OCI-LY7 (cell line): ENCODE measurements around the gene SLC27A1. TPM values are rescaled to one million over a fixed set of nuclear protein-coding genes. Genes with fewer than 3 reads are reported as not detected.

Source experiments
- total RNA-seq, 2 experiments: library from RNA; depleted of rRNA in 1 of 2; stranded (reverse); fragments of >200 nt in 1 of 2; shearing (Covaris generic) in 1 of 2; gene quantifications; 2 replicates each; pipeline ENCODE4 v1.2.3, GENCODE V29; 2014 to 2022

Gene SLC27A1
- total RNA-seq, 2 experiments from 2014 or later: 2.5 to 3.2 TPM

Other genes starting within 250 kb of the SLC27A1 start
- 5.9 and 10.2 TPM in 2 replicates for gene OCEL1, start 244.3 kb upstream of the SLC27A1 start, total RNA-seq (2014; rRNA removed; shearing (Covaris generic))
- gene OCEL1, start 244.3 kb upstream of the SLC27A1 start, total RNA-seq (2022): 29.5 and 38.8 TPM in 2 replicates
- gene NR2F6, start 224.6 kb upstream of the SLC27A1 start, total RNA-seq (2014; rRNA removed; shearing (Covaris generic)): 31.0 and 39.2 TPM in 2 replicates
- gene NR2F6, start 224.6 kb upstream of the SLC27A1 start, total RNA-seq (2022): 30.0 and 33.1 TPM in 2 replicates
- gene USHBP1, start 205.8 kb upstream of the SLC27A1 start, total RNA-seq (2014; rRNA removed; shearing (Covaris generic)): 2.4 and 3.1 TPM in 2 replicates
- gene USHBP1, start 205.8 kb upstream of the SLC27A1 start, total RNA-seq (2022): 6.5 and 7.6 TPM in 2 replicates
- 79.0 and 79.7 TPM in 2 replicates for gene BABAM1, start 203.1 kb upstream of the SLC27A1 start, total RNA-seq (2014; rRNA removed; shearing (Covaris generic))
- 107 and 118 TPM in 2 replicates for gene BABAM1, start 203.1 kb upstream of the SLC27A1 start, total RNA-seq (2022)
- gene ANKLE1, start 188.6 kb upstream of the SLC27A1 start, total RNA-seq (2014; rRNA removed; shearing (Covaris generic)): 35.2 and 45.1 TPM in 2 replicates
- gene ANKLE1, start 188.6 kb upstream of the SLC27A1 start, total RNA-seq (2022): 53.7 and 59.4 TPM in 2 replicates
- 11.6 TPM in 2 replicates for gene ABHD8, start 167.1 kb upstream of the SLC27A1 start, total RNA-seq (2014; rRNA removed; shearing (Covaris generic))
- gene ABHD8, start 167.1 kb upstream of the SLC27A1 start, total RNA-seq (2022): 17.3 and 18.9 TPM in 2 replicates
- gene MRPL34, start 164.7 kb upstream of the SLC27A1 start, total RNA-seq (2014; rRNA removed; shearing (Covaris generic)): 174 and 182 TPM in 2 replicates
- gene MRPL34, start 164.7 kb upstream of the SLC27A1 start, total RNA-seq (2022): 168 and 173 TPM in 2 replicates
- gene DDA1, start 161.0 kb upstream of the SLC27A1 start, total RNA-seq (2014; rRNA removed; shearing (Covaris generic)): 36.6 and 39.2 TPM in 2 replicates
- 48.8 and 57.9 TPM in 2 replicates for gene DDA1, start 161.0 kb upstream of the SLC27A1 start, total RNA-seq (2022)
- 4.3 and 5.9 TPM in 2 replicates for gene ANO8, start 135.7 kb upstream of the SLC27A1 start, total RNA-seq (2014; rRNA removed; shearing (Covaris generic))
- gene ANO8, start 135.7 kb upstream of the SLC27A1 start, total RNA-seq (2022): 12.8 and 13.5 TPM in 2 replicates
- gene GTPBP3, start 133.0 kb upstream of the SLC27A1 start, total RNA-seq (2014; rRNA removed; shearing (Covaris generic)): 83.2 and 103 TPM in 2 replicates
- 104 and 113 TPM in 2 replicates for gene GTPBP3, start 133.0 kb upstream of the SLC27A1 start, total RNA-seq (2022)
- 0.16 and 0.28 TPM in 2 replicates for gene PLVAP, start 93.2 kb upstream of the SLC27A1 start, total RNA-seq (2014; rRNA removed; shearing (Covaris generic))
- gene PLVAP, start 93.2 kb upstream of the SLC27A1 start, total RNA-seq (2022): 0.31 and 1.5 TPM in 2 replicates
- 2.4 and 2.9 TPM in 2 replicates for gene CCDC194, start 76.3 kb upstream of the SLC27A1 start, total RNA-seq (2014; rRNA removed; shearing (Covaris generic))
- gene CCDC194, start 76.3 kb upstream of the SLC27A1 start, total RNA-seq (2022): 8.5 and 8.8 TPM in 2 replicates
- gene BST2, start 64.9 kb upstream of the SLC27A1 start, total RNA-seq (2014; rRNA removed; shearing (Covaris generic)): 101 and 134 TPM in 2 replicates
- gene BST2, start 64.9 kb upstream of the SLC27A1 start, total RNA-seq (2022): 114 and 146 TPM in 2 replicates
- 47.4 and 57.3 TPM in 2 replicates for gene MVB12A, start 50.5 kb upstream of the SLC27A1 start, total RNA-seq (2014; rRNA removed; shearing (Covaris generic))
- 55.5 and 65.1 TPM in 2 replicates for gene MVB12A, start 50.5 kb upstream of the SLC27A1 start, total RNA-seq (2022)
- not detected in 2 replicates for gene TMEM221, start 21.9 kb upstream of the SLC27A1 start, total RNA-seq (2014; rRNA removed; shearing (Covaris generic))
- not detected in 2 replicates for gene TMEM221, start 21.9 kb upstream of the SLC27A1 start, total RNA-seq (2022)
- not detected in 2 replicates for gene NXNL1, start 9.6 kb upstream of the SLC27A1 start, total RNA-seq (2014; rRNA removed; shearing (Covaris generic))
- not detected in 2 replicates for gene NXNL1, start 9.6 kb upstream of the SLC27A1 start, total RNA-seq (2022)
- gene PGLS, start 41.1 kb downstream of the SLC27A1 start, total RNA-seq (2014; rRNA removed; shearing (Covaris generic)): 86.5 and 107 TPM in 2 replicates
- gene PGLS, start 41.1 kb downstream of the SLC27A1 start, total RNA-seq (2022): 146 and 158 TPM in 2 replicates
- 43.0 and 49.6 TPM in 2 replicates for gene COLGALT1, start 85.1 kb downstream of the SLC27A1 start, total RNA-seq (2014; rRNA removed; shearing (Covaris generic))
- gene COLGALT1, start 85.1 kb downstream of the SLC27A1 start, total RNA-seq (2022): 57.2 and 68.6 TPM in 2 replicates
- gene UNC13A, start 217.8 kb downstream of the SLC27A1 start, total RNA-seq (2014; rRNA removed; shearing (Covaris generic)): 0.80 and 0.92 TPM in 2 replicates
- 0.72 and 0.76 TPM in 2 replicates for gene UNC13A, start 217.8 kb downstream of the SLC27A1 start, total RNA-seq (2022)
- gene MAP1S, start 249.0 kb downstream of the SLC27A1 start, total RNA-seq (2014; rRNA removed; shearing (Covaris generic)): 11.5 and 31.6 TPM in 2 replicates
- 53.1 and 61.1 TPM in 2 replicates for gene MAP1S, start 249.0 kb downstream of the SLC27A1 start, total RNA-seq (2022)